HCT116 (cell line): ENCODE measurements around the gene CACNA2D3. TPM values are rescaled to one million over a fixed set of nuclear protein-coding genes. Genes with fewer than 3 reads are reported as not detected.

Experiments used
- ATAC-seq: fragments of 200-7000 bp; cut with Tn5 transposase; 2 replicates; pipeline ENCODE4 v1.9.1; 2020; ENCODE audit warnings: mild to moderate bottlenecking, moderate library complexity
- BruUV-seq: library from RNA; stranded (reverse); fragments of 400-500 nt; replicated peaks from 2 replicates; lab custom pipeline; 2021; lab: Mats Ljungman, UMichigan
- CTCF ChIA-PET: fragments of 300-600 bp; sonication (Branson Sonifier 250); formaldehyde crosslinking; loops from one replicate; lab custom pipeline; 2021; ENCODE audit warnings: antibody characterized with exemption; lab: Charles Lee
- POLR2A ChIA-PET: fragments of 300-600, 350-600 bp; sonication (Branson Sonifier 250); formaldehyde crosslinking; loops from one replicate; lab custom pipeline; 2021; ENCODE audit warnings: antibody characterized with exemption; lab: Charles Lee
- RAD21 ChIA-PET, 2 experiments: fragments of 300-600 bp; sonication (Branson Sonifier 250); formaldehyde crosslinking; loops; one replicate each; lab custom pipeline; 2023; ENCODE audit warnings: low total read pairs in 2 of 2; ENCODE audit not compliant: uncharacterized antibody in 2 of 2, unreplicated experiment in 2 of 2, low non-redundant PET in 1 of 2; lab: Charles Lee
- DNase-seq: peaks from one replicate; pipeline ENCODE4 v3.0.0-alpha.2; 2010; ENCODE audit warnings: low read depth, low spot score
- H2AFZ ChIP-seq: fragments of 200-600 bp; shearing (Covaris generic), sonication (generic); 2 replicates; pipeline ENCODE4 v1.6.1; 2017; ENCODE audit warnings: low read depth, mixed run types, mixed read lengths, antibody characterized with exemption, low read length; ENCODE audit not compliant: poor library complexity, severe bottlenecking
- H3K27ac ChIP-seq: 2 replicates; pipeline ENCODE4 v1.5.1; 2012; ENCODE audit warnings: low read depth, low read length
- H3K27me3 ChIP-seq: fragments of 200-600 bp; sonication (generic); 2 replicates; pipeline ENCODE4 v1.6.1; 2016; ENCODE audit warnings: mixed run types, low read length, mixed read lengths; ENCODE audit not compliant: insufficient read depth
- H3K36me3 ChIP-seq, 2 experiments: fragments of 200-500 bp in 1 of 2; fragments of 200-600 bp in 1 of 2; sonication (Bioruptor generic) in 1 of 2; sonication (generic) in 1 of 2; 2 replicates each; pipeline versions ENCODE4 v1.5.1 to v1.6.1; 2014 to 2016; ENCODE audit warnings: low read length in 2 of 2, inconsistent platforms in 1 of 2, mixed read lengths in 1 of 2, mixed run types in 1 of 2; ENCODE audit not compliant: insufficient read depth in 2 of 2, control insufficient read depth in 1 of 2
- H3K4me1 ChIP-seq, 2 experiments: fragments of 200-600 bp in 1 of 2; sonication (generic) in 1 of 2; 2 replicates each; pipeline versions ENCODE4 v1.5.1 to v1.6.1; 2012 to 2017; ENCODE audit warnings: low read length in 2 of 2, inconsistent platforms in 1 of 2, mild to moderate bottlenecking in 1 of 2, mixed read lengths in 1 of 2, mixed run types in 1 of 2, moderate library complexity in 1 of 2; ENCODE audit not compliant: insufficient read depth in 2 of 2, control insufficient read depth in 1 of 2
- H3K4me2 ChIP-seq: fragments of 200-600 bp; sonication (generic); 2 replicates; pipeline ENCODE4 v1.6.1; 2017; ENCODE audit warnings: mixed run types, low read length, mixed read lengths
- H3K4me3 ChIP-seq, 2 experiments: fragments of 200-600 bp in 1 of 2; sonication (generic) in 1 of 2; replicated peaks in 1 of 2; 2 replicates each; pipeline ENCODE4 v1.5.1; 2011 to 2016; ENCODE audit warnings: low read length in 2 of 2, control low read depth in 1 of 2, low read depth in 1 of 2, mild to moderate bottlenecking in 1 of 2, mixed read lengths in 1 of 2, mixed run types in 1 of 2
- H3K79me2 ChIP-seq: fragments of 200-600 bp; sonication (generic); 2 replicates; pipeline ENCODE4 v1.6.1; 2017; ENCODE audit warnings: mild to moderate bottlenecking, mixed run types, low read length, moderate library complexity, mixed read lengths; ENCODE audit not compliant: insufficient read depth
- H3K9ac ChIP-seq: fragments of 200-600 bp; sonication (generic); 2 replicates; pipeline ENCODE4 v1.6.1; 2016; ENCODE audit warnings: low read length, mixed read lengths
- H3K9me2 ChIP-seq: fragments of 200-600 bp; sonication (generic), shearing (Covaris generic); 2 replicates; pipeline ENCODE4 v1.6.1; 2017; ENCODE audit warnings: mixed run types, mild to moderate bottlenecking, moderate library complexity; ENCODE audit not compliant: insufficient read depth
- H3K9me3 ChIP-seq, 2 experiments: fragments of 200-500 bp in 1 of 2; fragments of 200-600 bp in 1 of 2; sonication (Bioruptor generic) in 1 of 2; sonication (generic) in 1 of 2; 2 replicates each; pipeline ENCODE4 v1.6.1; 2014 to 2017; ENCODE audit warnings: low read length in 2 of 2, mixed read lengths in 2 of 2, inconsistent platforms in 1 of 2, low read depth in 1 of 2, mild to moderate bottlenecking in 1 of 2, mixed run types in 1 of 2, moderate library complexity in 1 of 2; ENCODE audit not compliant: control insufficient read depth in 1 of 2, insufficient read depth in 1 of 2
- H4K20me1 ChIP-seq: fragments of 200-600 bp; sonication (generic), shearing (Covaris generic); 2 replicates; pipeline ENCODE4 v1.6.1; 2017; ENCODE audit warnings: mixed run types, mild to moderate bottlenecking, moderate library complexity; ENCODE audit not compliant: insufficient read depth
- CBX3 ChIP-seq: IDR thresholded peaks from 2 replicates; pipeline ENCODE4 v1.6.1; 2012; ENCODE audit warnings: low read depth
- CEBPB ChIP-seq: IDR thresholded peaks from 2 replicates; pipeline ENCODE4 v1.6.1; 2012; ENCODE audit warnings: low read depth
- EGR1 ChIP-seq: IDR thresholded peaks from 2 replicates; pipeline ENCODE4 v1.6.1; 2012; ENCODE audit warnings: low read depth
- JUND ChIP-seq: IDR thresholded peaks from 2 replicates; pipeline ENCODE4 v1.6.1; 2012
- POLR2AphosphoS5 ChIP-seq: IDR thresholded peaks from 2 replicates; pipeline ENCODE4 v1.6.1; 2011; ENCODE audit warnings: mild to moderate bottlenecking, low read depth, low read length, moderate library complexity
- RAD21 ChIP-seq: IDR thresholded peaks from 2 replicates; pipeline ENCODE4 v1.6.1; 2012; ENCODE audit warnings: low read depth, mild to moderate bottlenecking
- REST ChIP-seq: IDR thresholded peaks from 2 replicates; pipeline ENCODE4 v1.6.1; 2012; ENCODE audit warnings: low read depth
- ZFX ChIP-seq: fragments of 450-650 bp; IDR thresholded peaks from 2 replicates; pipeline ENCODE4 v1.6.1; 2017
- intact Hi-C: fragments of 100-400 bp; cut with micrococcal nuclease; formaldehyde crosslinking; loops from 2 replicates; pipeline ENCODE4 v1.10.0; 2022
- total RNA-seq: library from RNA; stranded (reverse); gene quantifications from one replicate; pipeline ENCODE4 v1.2.1, GENCODE V29; 2021; ENCODE audit not compliant: unreplicated experiment

Gene CACNA2D3
- total RNA-seq, 1 experiment from 2014 or later = 0.20 TPM

GRCh38 chr3:54914180-54914579 is 791.8 kb downstream of the CACNA2D3 start:
- Histone ChIP-seq H3K9me2 (no peaks in the 10 kb centered on the region), H3K36me3 (no peaks in the 10 kb centered on the region), H2AFZ (no peak overlapping the region), H4K20me1 (no peaks in the 10 kb centered on the region), H3K4me2 (no peak overlapping the region), H3K9me3 (peaks cover 0 to 5% of the 10 kb centered on the region in 2 experiments; a peak in 1 of 4 replicates), H3K79me2 (no peaks in the 10 kb centered on the region), H3K27me3 (no peaks in the 10 kb centered on the region), H3K4me1 (no peaks in the 10 kb centered on the region), H3K27ac (no peak overlapping the region), H3K4me3 (no peak overlapping the region), H3K9ac (no peak overlapping the region)
- intact Hi-C loops = no loop called here
- RAD21 ChIA-PET = no interaction called here
- no TSS peak for BruUV-seq
- CTCF ChIA-PET = no interaction called here
- DNase-seq (no peak), ATAC-seq (no peak)
- POLR2A ChIA-PET = no interaction called here
- TF ChIP-seq CEBPB (no peak), CBX3 (no peak)

DNA sequence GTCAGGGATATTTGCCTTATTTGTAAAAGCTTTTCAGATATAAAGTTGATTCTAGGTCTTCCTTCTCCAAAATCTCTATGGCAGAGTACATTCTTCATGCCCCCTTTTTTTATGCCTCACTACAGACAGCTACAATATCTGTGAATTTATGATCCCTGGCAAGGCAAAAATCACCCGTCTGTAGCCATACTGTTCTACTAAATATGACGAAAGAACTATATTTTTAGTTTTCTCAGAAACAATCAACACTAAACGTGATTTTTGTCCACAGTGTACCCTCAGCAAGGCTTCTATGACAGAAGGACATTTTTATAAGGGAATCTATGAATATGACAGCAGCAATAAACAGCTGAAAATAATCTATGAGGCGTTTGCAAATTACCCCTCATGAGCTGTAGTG is 792.8 kb downstream of the CACNA2D3 start:
- Histone ChIP-seq H3K36me3 (no peaks in the 10 kb centered on the region), H3K9me2 (no peaks in the 10 kb centered on the region), H3K4me3 (no peak overlapping the region), H3K9ac (no peak overlapping the region), H3K27me3 (no peaks in the 10 kb centered on the region), H2AFZ (no peak overlapping the region), H3K79me2 (no peaks in the 10 kb centered on the region), H3K27ac (no peak overlapping the region), H3K9me3 (peaks cover 0 to 5% of the 10 kb centered on the region in 2 experiments; a peak in 1 of 4 replicates), H3K4me1 (no peaks in the 10 kb centered on the region), H3K4me2 (no peak overlapping the region), H4K20me1 (no peaks in the 10 kb centered on the region)
- RAD21 ChIA-PET = no interaction called here
- intact Hi-C loops = no loop called here
- DNase-seq (no peak), ATAC-seq (no peak)
- no TSS peak for BruUV-seq
- CTCF ChIA-PET = no interaction called here
- TF ChIP-seq JUND (no peak), REST (no peak), POLR2AphosphoS5 (no peak), EGR1 (no peak), RAD21 (no peak), ZFX (no peak)
- POLR2A ChIA-PET = no interaction called here
